Upper lobe of left lung (tissue), 6 donors: Measurements from ENCODE around the gene CTAG1A. TPM values are rescaled to one million over a fixed set of nuclear protein-coding genes. Genes with fewer than 3 reads are reported as not detected.
"Not testable (repeated sequence)": the region's sequence is repeated elsewhere in the genome, so short reads cannot be mapped to it uniquely, and the experiment has no call there.

Experiments used
- ATAC-seq, 2 donors: fragments of 200-7000 bp; cut with Tn5 transposase; one replicate each; pipeline ENCODE4 v1.9.1; 2022; ENCODE audit warnings: mild to moderate bottlenecking in 2 of 2, moderate library complexity in 2 of 2; ENCODE audit not compliant: low FRiP score in 2 of 2
- DNase-seq, 2 donors: peaks; one replicate each; pipeline ENCODE4 v3.0.0-alpha.2; 2019 to 2020
- H3K27ac ChIP-seq, 4 donors: fragments of 200-600 bp; sonication (generic); one replicate each; pipeline ENCODE4 v1.5.1; 2016 to 2019
- H3K27me3 ChIP-seq, 4 donors: fragments of 200-600 bp; sonication (generic); one replicate each; pipeline ENCODE4 v1.5.1; 2017 to 2019
- H3K36me3 ChIP-seq, 4 donors: fragments of 200-600 bp; sonication (generic); one replicate each; pipeline ENCODE4 v1.5.1; 2016 to 2019
- H3K4me1 ChIP-seq, 4 donors: fragments of 200-600 bp; sonication (generic); one replicate each; pipeline ENCODE4 v1.5.1; 2018 to 2019
- H3K4me3 ChIP-seq, 4 donors: fragments of 200-600 bp; sonication (generic); one replicate each; pipeline ENCODE4 v1.5.1; 2017 to 2019; ENCODE audit warnings: mild to moderate bottlenecking in 2 of 4, moderate library complexity in 1 of 4
- H3K9me3 ChIP-seq, 4 donors: fragments of 200-600 bp; sonication (generic); one replicate each; pipeline ENCODE4 v1.5.1; 2018 to 2019
- WGBS, 2 donors: methylation state at CpG; one replicate each; pipeline ENCODE4 v1.1.5; 2017 to 2018; 5-methylcytosine and 5-hydroxymethylcytosine counted together
- small RNA-seq, 4 donors: library from RNA; depleted of rRNA; stranded (forward); fragments of <200 nt; gene quantifications; one replicate each; pipeline ENCODE3, GENCODE V24; 2016
- total RNA-seq, 6 donors: library from RNA; depleted of rRNA in 4 of 6; stranded (reverse); fragments of >200 nt in 4 of 6; gene quantifications; one replicate each; pipeline versions ENCODE4 v1.1.0 to v1.2.1, GENCODE V29; 2016 to 2021
- donor health status: DM: no; HTN: no; CAD: no; lungs with moderate emphysema.
- donor health status: DM: no; HTN: yes; CAD: no; lungs with severe emphysema.

CTAG1A gene
- total RNA-seq, 6 donors from 2014 or later, result not detected

DNA sequence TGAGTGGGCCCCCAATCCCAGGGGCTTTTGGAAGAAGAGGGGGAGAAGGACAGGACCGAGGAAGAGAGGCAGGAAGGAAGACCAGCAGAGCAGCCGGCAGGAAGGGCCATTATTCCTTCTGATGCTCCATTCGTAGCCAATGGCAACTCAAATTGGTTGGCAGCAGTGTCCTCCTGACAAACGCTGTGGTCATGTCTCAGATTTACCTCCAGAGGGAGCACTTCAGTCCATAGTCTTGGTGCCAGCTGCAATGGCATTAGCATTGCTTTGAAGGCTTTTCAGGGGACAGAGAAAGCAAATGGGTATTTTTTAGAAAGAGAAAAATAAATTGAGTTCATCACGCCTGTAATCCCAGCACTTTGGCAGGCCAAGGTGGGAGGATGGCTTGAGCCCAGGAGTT, 44.0 kb downstream of the CTAG1A start:
- H3K4me1 ChIP-seq, H3K27ac ChIP-seq, DNase-seq, H3K27me3 ChIP-seq, H3K36me3 ChIP-seq, H3K9me3 ChIP-seq, H3K4me3 ChIP-seq: not testable (repeated sequence)
- no CpG with 5 or more reads among the region's 5 CpGs for WGBS, 2 donors
- peak in 1 of 2 donors; percentile 71 for ATAC-seq

DNA sequence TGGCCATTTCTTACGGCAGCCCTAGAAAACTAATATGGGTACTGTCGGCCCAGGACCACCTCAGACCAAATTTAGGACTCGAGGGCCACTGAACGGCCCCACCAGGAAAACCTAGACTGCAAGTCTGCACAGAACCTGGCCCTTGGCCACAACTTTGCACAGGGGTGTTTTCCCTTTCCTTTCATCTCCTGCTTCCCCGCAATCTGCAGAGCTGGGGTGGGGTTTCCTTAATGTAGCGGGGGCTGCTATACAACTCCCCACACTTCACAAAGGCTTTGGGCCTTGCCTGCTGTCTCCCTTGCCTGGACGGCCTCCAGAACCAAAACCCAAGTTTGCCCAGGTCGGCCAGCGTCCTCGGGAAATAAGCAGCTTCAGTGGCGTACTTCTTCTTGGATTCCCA, 46.0 kb downstream of the CTAG1A start:
- no CpG with 5 or more reads among the region's 11 CpGs for WGBS, 2 donors

DNA sequence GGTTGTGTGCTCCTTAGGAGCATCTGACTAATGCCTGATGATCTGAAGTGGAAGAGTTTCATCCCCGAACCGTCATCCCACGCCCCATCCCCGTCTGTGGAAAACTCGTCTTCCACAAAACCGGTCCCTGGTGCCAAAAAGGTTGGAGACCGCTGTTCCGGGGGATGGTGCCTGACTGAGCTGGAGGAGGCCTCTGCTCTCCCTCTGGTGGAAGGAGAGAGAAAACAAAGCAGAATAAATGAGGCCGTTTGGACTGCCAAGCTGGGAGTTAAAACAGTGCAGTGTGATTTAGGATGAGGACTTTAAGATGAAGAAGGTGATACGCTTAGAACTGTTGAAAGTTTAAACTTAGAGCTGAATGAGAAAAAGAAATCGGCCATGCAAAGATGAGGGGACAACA, 48.7 kb downstream of the CTAG1A start:
- not testable (repeated sequence) for H3K4me3 ChIP-seq, H3K9me3 ChIP-seq, H3K27ac ChIP-seq, ATAC-seq, H3K27me3 ChIP-seq, DNase-seq, H3K36me3 ChIP-seq, H3K4me1 ChIP-seq
- no CpG with 5 or more reads among the region's 11 CpGs for WGBS, 2 donors

More for the DNA sequence above, 46.0 kb downstream of the CTAG1A start:
- not testable (repeated sequence) for H3K9me3 ChIP-seq, H3K27ac ChIP-seq, ATAC-seq, DNase-seq, H3K27me3 ChIP-seq, H3K36me3 ChIP-seq, H3K4me1 ChIP-seq, H3K4me3 ChIP-seq

Small RNA genes within 50 kb of the gene (small RNA-seq; reads per million reads assigned to genes)
- 0 reads per million in 4 donors for gene AC244090.1
- gene AC244107.2, result 0 reads per million in 4 donors

Other genes starting within 250 kb of the CTAG1A start
- 1,000 to 10,000 TPM in 5 of 6 donors, 100 to 1,000 TPM in 1; 800 to 1,760 (median 1,298) TPM for gene FLNA, start 210.5 kb upstream of the CTAG1A start, total RNA-seq
- 10 to 100 TPM; 42.3 to 60.8 (median 53.6) TPM for gene EMD, start 205.8 kb upstream of the CTAG1A start, total RNA-seq
- 1,000 to 10,000 TPM; 1,246 to 5,225 (median 2,943) TPM for gene RPL10, start 186.8 kb upstream of the CTAG1A start, total RNA-seq
- 10 to 100 TPM; 18.9 to 55.5 (median 48.2) TPM for gene DNASE1L1, start 175.9 kb upstream of the CTAG1A start, total RNA-seq
- gene TAFAZZIN, start 173.6 kb upstream of the CTAG1A start, total RNA-seq, result 100 to 1,000 TPM in 2 of 6 donors, 10 to 100 TPM in 4; 39.1 to 228 (median 49.9) TPM
- gene ATP6AP1, start 156.5 kb upstream of the CTAG1A start, total RNA-seq, result 100 to 1,000 TPM in 4 of 6 donors, 10 to 100 TPM in 2; 70.3 to 183 (median 108) TPM
- gene GDI1, start 148.0 kb upstream of the CTAG1A start, total RNA-seq, result 100 to 1,000 TPM in 2 of 6 donors, 10 to 100 TPM in 4; 81.2 to 237 (median 96.0) TPM
- 100 to 1,000 TPM in 1 of 6 donors, 10 to 100 TPM in 5; 59.0 to 144 (median 72.7) TPM for gene FAM50A, start 141.0 kb upstream of the CTAG1A start, total RNA-seq
- gene PLXNA3, start 126.9 kb upstream of the CTAG1A start, total RNA-seq, result 100 to 1,000 TPM in 1 of 6 donors, 10 to 100 TPM in 4, 1 to 10 TPM in 1; 7.9 to 195 (median 36.3) TPM
- gene LAGE3, start 105.9 kb upstream of the CTAG1A start, total RNA-seq, result 10 to 100 TPM; 16.6 to 25.4 (median 20.2) TPM
- gene UBL4A, start 98.5 kb upstream of the CTAG1A start, total RNA-seq, result 10 to 100 TPM; 13.6 to 52.2 (median 43.8) TPM
- gene SLC10A3, start 94.5 kb upstream of the CTAG1A start, total RNA-seq, result 10 to 100 TPM; 16.8 to 33.4 (median 28.7) TPM
- gene FAM3A, start 68.9 kb upstream of the CTAG1A start, total RNA-seq, result 10 to 100 TPM; 41.0 to 67.1 (median 49.3) TPM
- 100 to 1,000 TPM in 2 of 6 donors, 10 to 100 TPM in 4; 50.4 to 112 (median 81.7) TPM for gene G6PD, start 38.3 kb upstream of the CTAG1A start, total RNA-seq
- gene IKBKG, start 37.5 kb upstream of the CTAG1A start, total RNA-seq, result 10 to 100 TPM; 11.1 to 46.3 (median 39.7) TPM
- not detected for gene CTAG1B, start 34.1 kb downstream of the CTAG1A start, total RNA-seq
- gene CTAG2, start 68.4 kb downstream of the CTAG1A start, total RNA-seq, result not detected
- 10 to 100 TPM; 10.2 to 30.4 (median 15.4) TPM for gene GAB3, start 165.9 kb downstream of the CTAG1A start, total RNA-seq
- 10 to 100 TPM; 24.1 to 52.4 (median 33.2) TPM for gene DKC1, start 177.7 kb downstream of the CTAG1A start, total RNA-seq
- 10 to 100 TPM; 34.2 to 88.0 (median 52.4) TPM for gene MPP1, start 220.4 kb downstream of the CTAG1A start, total RNA-seq
- 1 to 10 TPM in 1 of 6 donors, not detected in 5; 1.5 TPM for gene SMIM9, start 249.5 kb downstream of the CTAG1A start, total RNA-seq